A673 (cell line): Measurements from ENCODE around the gene SMIM5. TPM values are rescaled to one million over a fixed set of nuclear protein-coding genes. Genes with fewer than 3 reads are reported as not detected.
A peak's percentile ranks its signal among the peaks of the same experiment; 100 is the strongest.

Experiments used
- Bru-seq: library from RNA; stranded (reverse); fragments of 400-500 nt; gene quantifications from one replicate; lab custom pipeline; 2021; lab: Mats Ljungman, UMichigan
- BruChase-seq, 2 experiments: library from RNA; stranded (reverse); fragments of 400-500 nt; gene quantifications; one replicate each; lab custom pipeline; 2021; lab: Mats Ljungman, UMichigan
- BruUV-seq: library from RNA; stranded (reverse); fragments of 400-500 nt; replicated peaks from 2 replicates; lab custom pipeline; 2021; lab: Mats Ljungman, UMichigan
- CTCF ChIA-PET: fragments of 300-600 bp; sonication (Branson Sonifier 250); formaldehyde crosslinking; loops from one replicate; lab custom pipeline; 2022; ENCODE audit warnings: antibody characterized with exemption; lab: Charles Lee
- POLR2A ChIA-PET: fragments of 300-600 bp; sonication (Branson Sonifier 250); formaldehyde crosslinking; loops from one replicate; lab custom pipeline; 2022; ENCODE audit warnings: antibody characterized with exemption; ENCODE audit not compliant: low non-redundant PET; lab: Charles Lee
- DNase-seq: peaks from one replicate; pipeline ENCODE4 v3.0.0-alpha.2; 2015; ENCODE audit warnings: low spot score
- H3K27ac ChIP-seq: fragments of 200-600 bp; sonication (generic); 2 replicates; pipeline ENCODE4 v1.5.1; 2016; ENCODE audit warnings: mixed run types, low read depth, mild to moderate bottlenecking, mixed read lengths, antibody characterized with exemption, low read length; ENCODE audit not compliant: poor library complexity, severe bottlenecking
- H3K27me3 ChIP-seq: fragments of 200-600 bp; sonication (generic); replicated peaks from 2 replicates; pipeline ENCODE4 v1.6.1; 2017; ENCODE audit warnings: mixed run types, low read depth, mild to moderate bottlenecking, mixed read lengths, antibody characterized with exemption, low read length; ENCODE audit not compliant: insufficient read depth, poor library complexity
- H3K36me3 ChIP-seq: fragments of 200-600 bp; sonication (generic); 2 replicates; pipeline ENCODE4 v1.6.1; 2016; ENCODE audit warnings: mixed run types, mild to moderate bottlenecking, mixed read lengths, antibody characterized with exemption, low read length; ENCODE audit not compliant: insufficient read depth, poor library complexity, severe bottlenecking
- H3K4me1 ChIP-seq: fragments of 200-600 bp; sonication (generic); 2 replicates; pipeline ENCODE4 v1.6.1; 2017; ENCODE audit warnings: mixed run types, mild to moderate bottlenecking, mixed read lengths, antibody characterized with exemption, low read length; ENCODE audit not compliant: insufficient read depth, poor library complexity, severe bottlenecking
- H3K4me3 ChIP-seq: fragments of 200-600 bp; sonication (generic); 2 replicates; pipeline ENCODE4 v1.5.1; 2016; ENCODE audit warnings: low read depth, mixed run types, mild to moderate bottlenecking, mixed read lengths, low read length; ENCODE audit not compliant: poor library complexity, severe bottlenecking
- H3K9me3 ChIP-seq: fragments of 200-600 bp; sonication (generic); 2 replicates; pipeline ENCODE4 v1.6.1; 2016; ENCODE audit warnings: mixed run types, low read depth, mild to moderate bottlenecking, mixed read lengths, antibody characterized with exemption, low read length; ENCODE audit not compliant: poor library complexity, severe bottlenecking
- EZH2 ChIP-seq: fragments of 200-600 bp; sonication (generic); IDR thresholded peaks from 2 replicates; pipeline ENCODE4 v1.6.1; 2017; ENCODE audit warnings: borderline replicate concordance, low read depth, mild to moderate bottlenecking, mixed read lengths, antibody characterized with exemption, low read length; ENCODE audit not compliant: poor library complexity, severe bottlenecking
- intact Hi-C: fragments of 100-400 bp; cut with micrococcal nuclease; formaldehyde crosslinking; loops from one replicate; pipeline ENCODE4 v1.10.0; 2022; ENCODE audit not compliant: unreplicated experiment
- long read RNA-seq: library from polyadenylated mRNA; stranded (forward); transcript quantifications from one replicate; pipeline ENCODE4 v2.0.0, GENCODE V29; 2022
- total RNA-seq: library from RNA; stranded (reverse); gene quantifications from 2 replicates; pipeline ENCODE4 v1.2.3, GENCODE V29; 2021
- TF ChIP-seq, protein P1 (sequence below): fragments of 300-800, 200-600 bp; sonication (generic); conservative IDR thresholded peaks from 2 replicates; pipeline ENCODE4 v1.5.1; 2017; ENCODE audit warnings: low read depth, mild to moderate bottlenecking, antibody characterized with exemption, low read length, moderate library complexity, mixed read lengths

The SMIM5 gene, protein sequence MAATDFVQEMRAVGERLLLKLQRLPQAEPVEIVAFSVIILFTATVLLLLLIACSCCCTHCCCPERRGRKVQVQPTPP
- total RNA-seq (0.22 TPM in 1 of 2 replicates, not detected in the other), Bru-seq, nascent RNA (not detected), BruChase-seq, experiment 1, labeled RNA remaining after a 2-hour chase (not detected), BruChase-seq, experiment 2, labeled RNA remaining after a 6-hour chase (not detected)
- long read RNA-seq = 0 reads

DNA sequence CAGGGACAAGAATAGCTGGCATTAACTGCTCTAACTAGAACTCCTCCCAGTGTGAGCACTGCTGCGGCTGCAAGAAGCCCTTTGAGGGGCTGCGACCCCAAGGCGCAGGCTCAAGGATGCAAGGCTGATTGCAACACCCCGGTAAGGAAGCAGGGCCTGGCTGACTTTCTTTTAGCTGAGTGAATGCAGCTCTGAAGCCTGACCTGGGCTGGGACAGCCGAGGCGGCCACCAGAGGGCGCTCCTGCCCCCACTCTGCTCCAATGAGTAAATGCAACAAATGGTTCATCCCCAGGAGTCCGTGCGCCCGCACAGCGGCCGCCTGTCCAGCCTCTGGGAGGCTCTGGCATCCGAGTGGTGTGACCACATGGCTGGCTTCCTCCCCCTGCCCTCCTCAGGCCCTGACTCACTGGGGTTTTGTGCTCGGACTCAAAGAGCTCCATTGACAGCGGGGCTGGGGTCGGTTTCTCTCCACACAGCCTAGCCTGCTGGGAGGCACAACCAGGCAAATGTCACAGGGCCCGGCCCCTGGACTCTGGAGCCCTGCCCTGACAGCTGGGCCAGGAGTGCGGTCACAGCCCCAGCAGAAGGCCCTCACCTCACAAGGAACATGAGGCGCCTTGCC lies at the start of gene SMIM5:
TSS of gene SMIM5 (plus strand) at position 572 of the 623 bp plus-strand sequence. CDS start 6,768 bp downstream, outside the sequence.
- H3K4me3 ChIP-seq = peak within 1 kb of the TSS; percentile 22
- peak; percentile 82 for DNase-seq
- no peaks in the 10 kb centered on the region for H3K36me3 ChIP-seq
- no TSS peak for BruUV-seq
- intact Hi-C loops = loop anchor here (1.0 kb wide), 1 partner anchor 114 kb away; no protein-coding TSS in a partner anchor
- TF ChIP-seq, protein P1, sequence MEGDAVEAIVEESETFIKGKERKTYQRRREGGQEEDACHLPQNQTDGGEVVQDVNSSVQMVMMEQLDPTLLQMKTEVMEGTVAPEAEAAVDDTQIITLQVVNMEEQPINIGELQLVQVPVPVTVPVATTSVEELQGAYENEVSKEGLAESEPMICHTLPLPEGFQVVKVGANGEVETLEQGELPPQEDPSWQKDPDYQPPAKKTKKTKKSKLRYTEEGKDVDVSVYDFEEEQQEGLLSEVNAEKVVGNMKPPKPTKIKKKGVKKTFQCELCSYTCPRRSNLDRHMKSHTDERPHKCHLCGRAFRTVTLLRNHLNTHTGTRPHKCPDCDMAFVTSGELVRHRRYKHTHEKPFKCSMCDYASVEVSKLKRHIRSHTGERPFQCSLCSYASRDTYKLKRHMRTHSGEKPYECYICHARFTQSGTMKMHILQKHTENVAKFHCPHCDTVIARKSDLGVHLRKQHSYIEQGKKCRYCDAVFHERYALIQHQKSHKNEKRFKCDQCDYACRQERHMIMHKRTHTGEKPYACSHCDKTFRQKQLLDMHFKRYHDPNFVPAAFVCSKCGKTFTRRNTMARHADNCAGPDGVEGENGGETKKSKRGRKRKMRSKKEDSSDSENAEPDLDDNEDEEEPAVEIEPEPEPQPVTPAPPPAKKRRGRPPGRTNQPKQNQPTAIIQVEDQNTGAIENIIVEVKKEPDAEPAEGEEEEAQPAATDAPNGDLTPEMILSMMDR = peak; percentile 98
- TF ChIP-seq EZH2 = no peak
- POLR2A ChIA-PET = no interaction called here
- no peaks in the 10 kb centered on the region for H3K9me3 ChIP-seq
- CTCF ChIA-PET = interaction anchor here (0.5 to 2.9 kb wide), 16 partner anchors 8 to 341 kb away, joined by 3 to 95 read pairs (median 4); partner anchors contain the start of genes RECQL5 and SAP30BP
- peaks cover 14% of the 10 kb centered on the region for H3K4me1 ChIP-seq
- H3K27ac ChIP-seq = no peak within 1 kb of the TSS
- H3K27me3 ChIP-seq = no peaks in the 10 kb centered on the region

DNA sequence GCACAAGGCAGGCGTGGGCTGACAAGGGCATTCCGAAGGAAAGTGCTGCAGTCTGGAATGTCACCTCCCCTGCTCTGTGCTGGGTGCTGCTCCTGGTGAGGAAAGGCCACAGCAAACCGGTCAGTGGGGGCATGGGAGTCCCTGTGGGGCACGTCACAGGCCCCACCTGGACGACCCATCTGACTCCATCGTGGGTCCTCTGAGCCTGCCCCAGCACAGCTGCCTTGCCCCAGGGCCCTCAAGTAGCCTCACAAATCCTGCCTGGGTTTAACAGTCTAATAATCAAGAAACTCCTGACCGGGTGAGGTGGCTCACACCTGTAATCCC lies 48.4 kb upstream of the SMIM5 start:
- intact Hi-C loops = loop anchor here (5.0 to 10.0 kb wide), 2 partner anchors 68 to 160 kb away; partner anchors contain the start of genes CASKIN2 and TSEN54
- Histone ChIP-seq H3K36me3 (no peaks in the 10 kb centered on the region), H3K27ac (no peak overlapping the region), H3K9me3 (no peaks in the 10 kb centered on the region), H3K4me1 (peaks cover 4% of the 10 kb centered on the region), H3K27me3 (no peaks in the 10 kb centered on the region), H3K4me3 (no peak overlapping the region)
- BruUV-seq = no TSS peak
- DNase-seq = no peak
- POLR2A ChIA-PET = no interaction called here
- CTCF ChIA-PET = no interaction called here
- TF ChIP-seq, protein P1 = no peak
- no peak for TF ChIP-seq EZH2

DNA sequence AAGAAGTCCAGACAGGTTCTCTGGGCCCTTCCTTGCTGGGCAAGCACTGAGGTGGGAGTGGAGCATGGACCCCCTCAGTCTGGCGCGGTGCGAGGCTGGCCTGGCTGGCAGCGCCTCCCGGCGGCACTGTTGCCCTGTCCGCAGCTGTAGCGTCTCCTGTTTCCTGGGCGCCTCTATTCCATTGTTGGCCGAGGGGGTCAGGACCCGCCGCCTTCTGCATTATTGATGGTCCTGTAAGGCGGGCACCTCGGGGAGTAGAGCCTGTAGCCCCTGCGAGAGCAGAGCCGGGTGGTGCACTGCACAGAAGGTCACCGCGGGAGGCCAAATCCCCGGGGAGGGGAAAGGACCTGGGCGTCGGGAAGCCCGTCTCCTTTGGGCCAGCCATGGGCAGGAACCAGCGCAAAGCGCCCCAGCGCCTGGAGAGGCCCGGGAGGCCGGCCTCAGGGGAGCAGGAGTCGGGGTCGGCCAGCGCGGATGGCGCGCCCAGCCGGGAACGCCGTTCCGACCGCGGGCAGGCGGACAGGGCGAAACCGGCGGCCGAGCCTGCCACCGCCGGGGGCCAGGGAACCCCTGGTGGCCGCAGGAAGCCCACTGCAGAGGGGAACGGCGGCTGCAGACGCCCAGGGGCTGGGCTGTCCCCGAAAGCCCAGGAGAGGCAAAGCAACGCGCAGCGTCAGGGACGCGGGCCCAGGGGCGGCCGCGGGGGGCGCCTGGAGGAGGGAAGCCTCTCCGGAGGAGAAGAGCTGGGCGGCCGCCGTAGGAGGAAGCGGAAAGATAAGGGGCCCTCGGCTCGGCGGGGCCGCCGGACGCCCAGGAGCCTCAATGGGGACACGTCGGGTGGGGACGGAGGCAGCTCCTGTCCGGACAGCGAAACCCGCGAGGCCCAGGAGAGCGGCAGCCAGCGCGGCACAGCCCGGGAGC lies 45.3 kb upstream of the SMIM5 start, which contains the start of gene MYO15B:
TSS of gene MYO15B (plus strand) at position 126 of the 921 bp plus-strand sequence. CDS start at position 384, 258 bp downstream.
- H3K4me3 ChIP-seq = peak within 1 kb of the TSS; percentile 55
- H3K27ac ChIP-seq = peak within 1 kb of the TSS; percentile 73
- intact Hi-C loops = loop anchor here (5.0 to 10.0 kb wide), 2 partner anchors 71 to 163 kb away; partner anchors contain the start of genes CASKIN2 and TSEN54
- no peaks in the 10 kb centered on the region for H3K27me3 ChIP-seq
- CTCF ChIA-PET = interaction anchor here (0.5 to 1.1 kb wide), 3 partner anchors 8 to 166 kb away, joined by 3 to 6 read pairs (median 4); no protein-coding TSS in a partner anchor
- peak; percentile 62 for DNase-seq
- H3K4me1 ChIP-seq = peaks cover 9% of the 10 kb centered on the region
- POLR2A ChIA-PET = interaction anchor here (0.6 kb wide), 1 partner anchor 1853 kb away, joined by 3 read pairs; no protein-coding TSS in a partner anchor
- H3K36me3 ChIP-seq = no peaks in the 10 kb centered on the region
- H3K9me3 ChIP-seq = no peaks in the 10 kb centered on the region
- no peak for TF ChIP-seq EZH2
- TF ChIP-seq, protein P1 = peak; percentile 42; the same call in 1 of the 2 replicates
- BruUV-seq = no TSS peak
